GM12801 (cell line): Measurements from ENCODE around the gene GGCX.

Experiments
- TF ChIP-seq, protein P1 (sequence below): IDR thresholded peaks from one replicate; pipeline ENCODE4 v1.5.1; 2011; ENCODE audit warnings: control low read depth; ENCODE audit not compliant: insufficient read length; ENCODE audit errors: extremely low read depth

GGCX gene

DNA sequence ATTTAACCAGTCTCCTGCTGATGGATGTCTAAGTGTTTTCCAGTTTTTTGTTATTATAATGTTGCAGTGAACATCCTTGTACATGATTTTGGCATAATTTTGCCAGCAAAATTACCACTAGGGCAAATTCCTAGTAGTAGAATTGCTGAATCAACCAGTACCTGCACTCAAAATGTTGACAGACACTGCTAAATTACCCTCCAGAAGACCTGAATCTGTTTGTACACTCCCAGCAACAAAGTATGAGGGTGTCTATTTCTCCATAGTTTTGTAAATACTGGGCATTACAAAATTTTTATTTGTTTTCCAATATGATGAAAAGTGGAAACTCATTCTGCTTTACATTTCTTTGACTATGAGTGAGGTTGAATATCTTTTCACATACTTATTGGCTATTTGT lies 33.5 kb downstream of the GGCX start:
- TF ChIP-seq, protein P1, sequence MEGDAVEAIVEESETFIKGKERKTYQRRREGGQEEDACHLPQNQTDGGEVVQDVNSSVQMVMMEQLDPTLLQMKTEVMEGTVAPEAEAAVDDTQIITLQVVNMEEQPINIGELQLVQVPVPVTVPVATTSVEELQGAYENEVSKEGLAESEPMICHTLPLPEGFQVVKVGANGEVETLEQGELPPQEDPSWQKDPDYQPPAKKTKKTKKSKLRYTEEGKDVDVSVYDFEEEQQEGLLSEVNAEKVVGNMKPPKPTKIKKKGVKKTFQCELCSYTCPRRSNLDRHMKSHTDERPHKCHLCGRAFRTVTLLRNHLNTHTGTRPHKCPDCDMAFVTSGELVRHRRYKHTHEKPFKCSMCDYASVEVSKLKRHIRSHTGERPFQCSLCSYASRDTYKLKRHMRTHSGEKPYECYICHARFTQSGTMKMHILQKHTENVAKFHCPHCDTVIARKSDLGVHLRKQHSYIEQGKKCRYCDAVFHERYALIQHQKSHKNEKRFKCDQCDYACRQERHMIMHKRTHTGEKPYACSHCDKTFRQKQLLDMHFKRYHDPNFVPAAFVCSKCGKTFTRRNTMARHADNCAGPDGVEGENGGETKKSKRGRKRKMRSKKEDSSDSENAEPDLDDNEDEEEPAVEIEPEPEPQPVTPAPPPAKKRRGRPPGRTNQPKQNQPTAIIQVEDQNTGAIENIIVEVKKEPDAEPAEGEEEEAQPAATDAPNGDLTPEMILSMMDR: no peak

DNA sequence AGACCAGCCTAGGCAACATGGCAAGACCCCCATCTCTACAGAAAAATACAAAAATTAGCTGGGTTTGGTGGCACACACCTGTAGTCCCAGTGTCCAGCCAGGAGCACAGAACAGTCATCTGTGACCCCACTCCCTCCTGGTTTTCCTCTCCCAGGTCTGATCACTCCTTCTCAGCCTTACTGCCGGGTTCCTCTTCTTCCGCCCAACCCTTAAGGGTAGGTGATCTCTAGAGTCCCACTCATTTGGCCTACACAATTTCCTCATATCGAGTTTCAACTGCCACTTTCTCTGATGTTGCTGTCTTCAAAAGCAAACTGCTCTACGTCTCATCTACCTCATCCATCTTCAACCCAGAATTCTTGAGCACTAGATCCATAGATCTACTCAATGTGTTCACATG lies 35.7 kb downstream of the GGCX start:
- TF ChIP-seq, protein P1: no peak

DNA sequence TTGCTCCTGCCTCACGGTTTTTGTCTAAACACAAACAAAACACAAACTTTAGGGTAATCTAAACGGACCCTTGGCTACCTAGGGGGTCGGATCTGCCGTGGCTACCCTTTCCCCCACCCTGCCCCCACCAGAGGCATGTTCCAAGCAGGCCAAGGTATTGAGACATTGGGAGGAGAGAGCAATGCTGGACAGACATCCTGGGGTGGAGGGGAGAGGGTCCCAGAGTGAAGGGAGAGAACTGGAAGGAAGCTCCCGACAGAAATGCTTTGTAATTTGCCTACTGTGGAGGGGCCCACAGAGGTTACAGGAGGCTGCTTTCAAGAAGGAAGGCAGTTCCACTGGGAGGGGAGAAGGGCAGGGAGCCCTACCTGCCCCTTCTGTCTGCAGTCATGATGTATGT lies 36.3 kb downstream of the GGCX start:
- TF ChIP-seq, protein P1: no peak

GRCh38 chr2:85524336-85524908 lies 36.9 kb downstream of the GGCX start:
- TF ChIP-seq, protein P1: no peak

DNA sequence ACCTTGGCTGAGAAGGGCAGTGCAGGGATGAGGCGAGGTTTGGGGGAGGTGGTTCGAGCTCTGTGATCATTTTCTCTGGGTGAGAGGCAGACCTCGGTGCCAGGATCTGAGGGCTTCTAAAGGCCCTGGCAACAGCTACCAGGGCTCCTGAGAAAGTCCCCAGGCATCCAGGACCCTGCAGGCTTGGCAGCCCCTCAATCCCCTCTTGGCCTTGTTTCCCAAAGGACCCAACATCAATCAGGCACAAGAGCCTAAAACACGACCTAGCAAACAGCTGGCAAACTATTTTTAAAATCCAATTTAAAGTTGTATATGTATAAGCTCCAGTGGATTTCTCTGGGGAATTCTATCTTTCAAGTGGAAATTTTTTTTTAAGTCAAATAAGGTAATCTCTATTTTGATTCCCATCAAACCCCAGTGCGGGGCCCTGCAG lies 37.4 kb downstream of the GGCX start:
- TF ChIP-seq, protein P1: no peak

- TF ChIP-seq, protein P1: no peak
Observed at GRCh38 chr2:85523062-85523902, 38.0 kb downstream of the GGCX start.

- TF ChIP-seq, protein P1: no peak
Observed at GRCh38 chr2:85522090-85522647, 39.1 kb downstream of the GGCX start.
